Glomerular visceral epithelial cell (primary cell): ENCODE data around the gene FRZB.

Source experiments
- DNase-seq: peaks from one replicate; pipeline ENCODE4 v3.0.0-alpha.2; 2016; ENCODE audit errors: extremely low spot score

Gene FRZB

GRCh38 chr2:182804128-182804527 lies 62.3 kb downstream of the FRZB start:
- no peak for DNase-seq

- no peak for DNase-seq
Observed at GRCh38 chr2:182798736-182799135, 67.7 kb downstream of the FRZB start.

- no peak for DNase-seq
Observed at GRCh38 chr2:182792441-182792840, 74.0 kb downstream of the FRZB start.

GRCh38 chr2:182784777-182785176 lies 81.7 kb downstream of the FRZB start:
- DNase-seq, result peak; percentile 40

GRCh38 chr2:182784058-182784706 lies 82.3 kb downstream of the FRZB start:
- DNase-seq, result no peak
